CD4-positive, alpha-beta T cell treated with Interleukin-10 for 1 hour (primary cell): ENCODE data around the gene KTN1.

ENCODE experiments used
- DNase-seq: peaks from one replicate; pipeline ENCODE4 v3.0.0-alpha.2; 2020

Gene KTN1

DNA sequence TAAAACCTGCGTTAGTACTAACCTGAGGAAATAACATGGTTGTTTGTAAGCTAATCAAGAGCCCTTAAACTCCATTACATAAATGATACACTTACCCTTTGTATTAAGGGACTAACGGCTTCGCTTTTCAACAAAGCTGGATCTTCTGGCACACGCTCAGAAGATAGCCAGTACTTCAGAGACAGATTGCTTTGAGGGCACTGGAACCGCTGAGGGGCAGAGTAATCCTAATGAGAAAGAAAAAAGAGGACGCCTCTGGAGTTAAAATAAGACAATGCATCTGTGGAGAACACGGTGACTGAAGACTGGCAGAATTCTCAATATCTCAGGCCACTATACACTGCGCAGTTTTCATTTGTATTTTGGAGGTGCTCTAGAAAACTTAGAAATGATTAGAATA lies 1.5 kb upstream of the KTN1 start:
- no peak for DNase-seq

DNA sequence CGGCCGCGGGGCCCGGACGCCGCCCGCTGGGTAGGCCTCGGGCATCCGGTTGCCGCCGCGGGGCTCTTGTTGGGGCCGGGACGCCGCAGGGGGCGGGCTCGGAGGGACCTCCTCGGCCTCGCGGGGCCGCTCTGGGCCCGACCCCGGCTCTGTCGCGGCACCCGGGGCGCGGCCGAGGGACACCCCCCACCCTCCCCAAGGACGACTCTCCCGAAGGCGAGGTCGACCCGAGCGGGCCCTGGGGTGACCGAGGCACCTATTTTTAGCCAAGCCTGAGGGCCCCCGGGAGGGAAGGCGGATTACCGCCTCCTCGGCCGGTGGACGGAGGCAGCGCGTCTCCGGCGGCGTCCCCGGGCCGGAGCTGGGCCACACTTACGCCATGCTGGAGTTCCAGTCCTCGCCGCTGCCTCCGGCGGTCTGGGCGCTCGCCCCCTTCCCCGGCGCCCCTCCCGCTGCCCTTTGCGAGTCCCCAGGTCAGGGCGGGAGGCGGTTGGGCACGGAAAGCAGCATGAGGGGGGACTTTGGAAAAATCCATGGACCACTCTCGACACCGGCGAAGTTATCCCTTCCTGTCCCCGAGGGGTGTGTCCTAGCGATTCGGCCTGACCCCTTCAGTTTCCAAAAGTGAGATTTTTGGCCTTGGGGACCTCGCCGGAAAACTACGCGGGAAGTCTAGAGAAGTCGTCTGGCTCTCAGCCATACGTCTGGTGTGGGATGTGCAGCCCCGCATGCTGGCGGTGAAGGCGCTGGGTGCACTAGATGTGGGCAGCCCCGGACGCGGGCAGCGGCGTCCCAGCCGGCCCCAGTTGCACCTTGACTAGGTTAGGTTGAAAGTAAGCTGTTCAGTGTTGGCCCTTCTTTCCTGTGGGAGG lies 699 bp downstream of the KTN1 start:
- peak; percentile 65 for DNase-seq

DNA sequence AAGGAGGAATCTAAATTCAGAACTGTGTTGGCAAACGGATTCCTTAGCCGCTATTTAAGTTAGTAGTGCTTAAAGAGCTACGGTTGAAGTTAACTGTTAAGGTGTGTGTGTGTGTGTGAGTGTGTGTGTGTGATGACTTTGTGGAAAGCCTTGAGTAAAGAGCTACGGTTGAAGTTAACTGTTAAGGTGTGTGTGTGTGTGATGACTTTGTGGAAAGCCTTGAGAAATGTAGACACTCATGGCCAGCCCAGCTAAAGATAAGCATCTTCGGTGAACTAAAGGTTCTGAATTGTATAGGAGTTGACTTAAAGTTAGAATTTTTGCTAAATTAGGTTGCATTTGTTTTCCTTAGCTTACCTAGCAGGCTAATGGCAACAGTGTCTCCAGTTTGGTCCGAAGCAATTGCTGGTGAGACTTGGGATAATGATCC lies 1.4 kb downstream of the KTN1 start:
- DNase-seq, result peak; percentile 39

DNA sequence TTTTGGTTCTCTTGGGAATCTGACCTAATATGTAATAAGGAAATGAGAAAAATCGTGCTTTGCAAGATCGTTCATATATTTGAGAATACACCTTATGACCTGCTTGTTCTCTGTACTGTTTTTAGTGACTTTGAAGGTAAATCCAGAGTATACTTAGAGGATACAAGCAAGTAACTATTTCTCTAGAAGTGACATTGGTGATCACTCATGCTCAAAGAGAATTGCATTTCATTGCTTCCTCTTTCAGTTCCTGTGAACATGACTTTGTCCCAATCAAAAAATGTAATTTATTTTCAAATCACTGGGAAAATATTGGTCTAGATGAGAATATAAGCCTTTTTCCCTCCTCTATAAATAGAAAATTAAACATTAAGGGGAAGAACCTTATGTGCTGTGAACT lies 2.7 kb downstream of the KTN1 start:
- no peak for DNase-seq

DNA sequence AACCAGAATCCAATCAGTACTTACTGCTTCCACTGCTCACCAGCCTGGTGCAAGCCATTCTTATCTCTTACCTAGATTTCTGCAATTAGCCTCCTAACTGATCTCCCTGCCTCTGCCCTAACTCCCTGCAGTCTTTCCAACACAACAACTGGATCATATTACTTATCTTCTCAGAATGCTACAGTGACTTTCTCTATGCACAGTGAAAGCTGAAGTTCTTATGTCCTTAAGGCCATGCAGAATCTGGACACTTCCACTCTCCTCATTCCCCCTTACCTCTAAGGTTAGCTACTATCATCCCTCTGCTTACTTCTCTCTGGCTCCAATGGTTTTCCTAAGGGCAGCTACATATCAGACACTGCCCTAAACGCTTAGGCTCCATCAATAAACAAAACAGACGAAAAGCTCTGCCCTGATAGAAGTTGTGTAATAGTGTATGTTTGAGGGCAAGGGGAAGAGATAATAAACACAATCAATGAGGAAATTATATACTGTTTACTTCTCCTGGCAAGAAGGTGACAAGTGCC lies 4.0 kb downstream of the KTN1 start:
- no peak for DNase-seq

DNA sequence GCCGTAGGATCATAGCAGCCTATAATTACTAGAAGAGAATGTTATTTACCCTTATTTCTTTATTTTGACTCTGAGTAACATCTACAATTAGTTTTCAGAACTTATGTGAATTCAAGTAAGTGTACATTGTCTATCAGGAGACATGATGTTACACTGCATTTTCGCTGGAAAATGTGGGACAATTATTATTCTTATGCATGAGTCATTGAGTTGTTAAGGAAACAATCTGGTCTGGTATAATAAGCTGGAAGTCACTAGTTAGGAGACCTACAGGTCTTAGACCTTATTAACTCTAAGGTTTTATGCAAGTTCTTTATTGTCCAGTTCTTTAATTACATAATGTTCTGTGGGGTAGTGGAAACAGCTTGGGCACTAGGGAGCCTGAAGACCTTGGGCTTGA lies 5.8 kb downstream of the KTN1 start:
- no peak for DNase-seq

- DNase-seq, result no peak
These were observed 6.4 kb downstream of the KTN1 start for GRCh38 chr14:55586411-55586810.

DNA sequence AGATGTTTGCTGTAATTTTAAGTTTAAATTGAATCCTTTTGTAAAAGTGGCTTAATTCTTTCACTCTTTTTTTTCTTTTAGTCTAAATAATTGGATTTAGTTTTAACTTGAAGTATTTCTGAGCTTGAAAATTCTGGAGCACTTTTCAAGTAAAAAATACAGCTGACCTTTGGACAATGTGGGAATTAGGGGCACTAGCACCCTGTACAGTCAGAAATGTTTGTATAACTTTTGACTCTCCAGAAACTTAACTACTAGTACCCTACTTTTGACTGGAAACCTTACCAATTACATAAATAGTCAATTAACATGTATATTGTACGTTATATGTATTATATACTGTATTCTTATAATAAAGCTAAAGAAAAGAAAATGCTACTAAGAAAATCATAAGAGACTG lies 7.8 kb downstream of the KTN1 start:
- no peak for DNase-seq

GRCh38 chr14:55588259-55588699 lies 8.3 kb downstream of the KTN1 start:
- no peak for DNase-seq

DNA sequence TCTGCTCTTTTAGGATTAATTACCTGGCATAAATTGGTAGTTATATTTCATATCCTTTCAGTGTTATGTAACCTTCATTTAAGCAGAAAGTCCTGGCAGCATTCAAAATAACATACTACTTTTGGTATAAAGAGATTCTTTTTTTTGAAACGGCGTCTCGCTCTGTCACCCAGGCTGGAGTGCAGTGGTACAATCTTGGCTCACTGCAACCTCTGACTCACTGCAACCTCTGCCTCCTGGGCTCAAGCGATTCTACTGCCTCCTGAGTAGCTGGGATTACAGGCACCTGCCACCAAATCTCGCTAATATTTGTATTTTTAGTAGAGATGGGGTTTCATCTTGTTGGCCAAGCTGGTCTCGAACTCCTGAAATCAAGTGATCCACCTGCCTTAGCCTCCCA lies 9.2 kb downstream of the KTN1 start:
- DNase-seq, result no peak

GRCh38 chr14:55592436-55592835 lies 12.4 kb downstream of the KTN1 start:
- no peak for DNase-seq

GRCh38 chr14:55593698-55594097 lies 13.7 kb downstream of the KTN1 start:
- DNase-seq, result no peak

DNA sequence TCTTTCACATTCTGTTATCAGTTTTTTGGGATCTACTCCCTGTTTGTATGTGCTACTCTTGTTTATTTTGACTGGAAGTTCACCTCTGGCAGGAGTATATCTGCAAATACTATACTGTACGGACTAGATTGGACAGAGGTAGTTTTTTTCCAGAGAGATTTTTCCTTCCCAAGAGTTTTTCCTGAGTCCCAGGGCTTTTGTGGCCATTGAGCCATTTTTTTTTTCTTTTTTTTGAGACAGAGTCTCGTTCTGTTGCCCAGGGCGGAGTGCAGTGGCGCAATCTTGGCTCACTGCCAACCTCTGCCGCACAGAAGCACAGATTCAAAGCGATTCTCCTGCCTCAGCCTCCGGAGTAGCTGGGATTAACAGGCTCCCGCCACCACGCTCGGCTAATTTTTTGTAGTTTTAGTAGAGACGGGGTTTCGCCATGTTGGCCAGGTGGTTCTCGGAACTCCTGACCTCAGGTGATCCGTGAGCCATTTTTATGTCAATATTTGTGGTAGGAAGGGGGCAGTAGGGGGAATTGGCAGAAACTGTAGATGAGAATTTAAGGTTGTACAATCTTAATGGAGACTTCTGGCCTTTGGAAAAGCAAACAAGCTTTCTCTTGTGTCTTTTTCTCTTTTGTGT lies 19.4 kb downstream of the KTN1 start:
- no peak for DNase-seq

DNA sequence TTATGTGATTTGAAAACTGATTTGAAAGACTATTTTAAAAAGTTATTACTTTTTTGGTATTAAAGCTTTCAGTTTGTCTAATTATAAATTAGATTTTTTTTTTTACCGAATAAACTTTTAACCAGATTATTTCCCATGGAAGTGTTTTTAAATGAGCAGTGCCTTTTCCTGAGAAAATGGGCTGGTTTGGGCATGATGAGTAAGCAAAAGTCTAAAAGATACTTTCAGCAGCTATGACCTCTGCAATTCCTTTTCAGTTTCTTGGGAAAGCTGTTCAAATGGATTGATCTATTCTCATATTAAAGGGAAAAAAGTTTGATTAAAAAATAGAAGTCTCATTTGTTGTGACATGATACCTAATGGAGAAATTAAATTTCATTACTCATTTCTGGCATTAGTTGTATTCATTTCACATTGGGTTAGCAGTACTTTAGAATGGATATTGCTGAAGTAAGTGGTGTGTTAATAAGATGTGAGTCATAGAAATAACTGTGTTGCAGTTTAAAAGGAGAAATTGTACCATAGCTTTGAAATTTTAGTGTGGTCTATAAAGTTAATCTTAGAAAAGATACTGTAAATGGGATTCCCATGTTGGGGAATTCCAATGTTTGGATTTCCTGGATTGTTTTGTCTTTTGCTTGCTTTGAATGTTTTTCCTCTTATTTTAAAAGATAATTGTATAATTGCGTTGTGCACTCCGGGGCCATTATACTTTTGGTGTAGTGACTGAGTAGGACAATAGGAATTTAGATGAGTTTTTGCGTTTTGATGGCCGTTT lies 21.0 kb downstream of the KTN1 start:
- DNase-seq, result no peak

- DNase-seq, result no peak
These were observed 23.5 kb downstream of the KTN1 start for GRCh38 chr14:55603401-55603953.

GRCh38 chr14:55604488-55604887 lies 24.5 kb downstream of the KTN1 start:
- DNase-seq, result no peak

DNA sequence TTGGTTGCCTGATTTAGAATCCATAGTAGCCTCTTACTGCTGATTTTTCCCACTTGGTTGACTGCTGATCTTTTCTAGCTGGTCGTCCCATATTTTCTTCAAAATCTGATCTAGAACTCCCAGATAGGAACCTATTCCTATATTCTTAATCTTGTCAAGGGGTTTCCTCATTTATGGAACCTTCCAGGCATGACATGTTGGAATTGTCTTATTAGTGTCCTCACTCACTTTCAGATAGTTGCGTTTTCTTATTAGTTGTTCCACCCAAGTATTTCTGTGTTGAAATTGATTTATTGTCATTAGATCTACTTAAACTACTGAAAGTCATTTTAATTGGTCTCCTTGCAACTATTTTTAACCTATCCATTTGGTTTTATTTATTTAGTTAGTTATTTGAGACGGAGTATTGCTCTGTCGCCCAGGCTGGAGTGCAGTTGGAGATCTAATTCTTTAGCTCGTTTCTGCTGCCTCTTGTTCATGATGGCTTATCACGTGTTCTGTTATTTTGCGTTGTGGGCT lies 25.0 kb downstream of the KTN1 start:
- no peak for DNase-seq

GRCh38 chr14:55605793-55606192 lies 25.8 kb downstream of the KTN1 start:
- no peak for DNase-seq

DNA sequence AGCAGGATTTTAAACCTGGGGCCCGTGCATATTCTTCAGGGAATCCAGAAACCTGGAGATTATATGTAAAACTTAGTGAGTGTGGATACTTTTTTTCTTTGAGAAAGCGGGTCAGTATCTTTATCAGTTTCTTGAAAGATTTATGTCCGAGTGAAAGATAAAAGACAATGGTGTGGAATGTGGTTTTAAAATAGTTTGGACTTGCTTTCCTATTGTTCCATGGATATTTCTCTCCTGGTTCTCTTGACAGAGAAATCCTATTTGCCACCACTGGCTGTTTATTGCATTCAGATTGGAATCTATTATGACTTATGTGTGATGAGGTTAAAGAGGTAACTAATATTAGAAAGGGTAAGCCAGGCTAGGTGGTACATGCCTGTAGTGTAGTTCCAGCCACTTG lies 27.4 kb downstream of the KTN1 start:
- DNase-seq, result no peak

GRCh38 chr14:55609681-55610080 lies 29.7 kb downstream of the KTN1 start:
- no peak for DNase-seq

- DNase-seq, result no peak
These were observed 30.8 kb downstream of the KTN1 start for GRCh38 chr14:55610713-55611370.

GRCh38 chr14:55611859-55612258 lies 31.9 kb downstream of the KTN1 start:
- no peak for DNase-seq
